Adrenal gland (tissue), 12 donors: ENCODE measurements around the gene CLEC3A. TPM values are rescaled to one million over a fixed set of nuclear protein-coding genes. Genes with fewer than 3 reads are reported as not detected.
"Not testable (repeated sequence)": the region's sequence is repeated elsewhere in the genome, so short reads cannot be mapped to it uniquely, and the experiment has no call there.

Experiments
- DNase-seq, 7 donors: peaks; one replicate each; pipeline ENCODE4 v3.0.0-alpha.2; 2019 to 2020
- H3K27ac ChIP-seq, 5 donors: fragments of 200-600 bp; sonication (generic) in 4 of 5; 1 replicate in 3 of 5; 2 replicates in 2 of 5; pipeline versions ENCODE4 v1.5.1 to v1.8.0; 2016 to 2020; ENCODE audit warnings: mild to moderate bottlenecking in 1 of 5
- H3K27me3 ChIP-seq: fragments of 200-600 bp; 2 replicates; pipeline ENCODE4 v1.8.0; 2021
- H3K36me3 ChIP-seq, 2 donors: fragments of 200-600 bp; replicated peaks in 1 of 2; 1 replicate in 1 of 2; 2 replicates in 1 of 2; pipeline versions ENCODE4 v1.5.1 to v1.8.0; 2018 to 2022
- H3K4me1 ChIP-seq, 2 donors: fragments of 200-600 bp; replicated peaks in 1 of 2; 1 replicate in 1 of 2; 2 replicates in 1 of 2; pipeline versions ENCODE4 v1.5.1 to v1.8.0; 2018 to 2021
- H3K4me3 ChIP-seq, 4 donors: fragments of 200-600 bp; sonication (generic) in 3 of 4; one replicate each; pipeline ENCODE4 v1.5.1; 2016 to 2018
- H3K9me3 ChIP-seq, 3 donors: fragments of 200-600 bp; sonication (generic) in 1 of 3; replicated peaks in 1 of 3; 1 replicate in 2 of 3; 2 replicates in 1 of 3; pipeline versions ENCODE4 v1.5.1 to v1.8.0; 2016 to 2021
- CTCF ChIP-seq, 6 experiments: fragments of 450-650 bp in 4 of 6; fragments of 200-600 bp in 2 of 6; sonication (generic) in 1 of 6; IDR thresholded peaks; 1 replicate in 5 of 6; 2 replicates in 1 of 6; pipeline versions ENCODE4 v1.5.1 to v1.8.0; 2016 to 2021; ENCODE audit warnings: antibody characterized with exemption in 6 of 6, mild to moderate bottlenecking in 2 of 6, moderate library complexity in 1 of 6
- POLR2A ChIP-seq, 2 donors: fragments of 450-650 bp; IDR thresholded peaks; one replicate each; pipeline ENCODE4 v1.6.1; 2017; ENCODE audit warnings: antibody characterized with exemption in 2 of 2, mild to moderate bottlenecking in 2 of 2, moderate library complexity in 1 of 2
- WGBS, 4 donors: extraction: QIAGEN DNeasy Blood & Tissue Kit in 2 of 4; methylation state at CpG; one replicate each; pipeline versions ENCODE4 v1.1.5 to v1.1.7; 2013 to 2017; 5-methylcytosine and 5-hydroxymethylcytosine counted together
- intact Hi-C, 2 donors: fragments of 100-400 bp; cut with DNase I; formaldehyde crosslinking; loops; one replicate each; pipeline versions ENCODE4 v1.14.1 to v1.15.0; 2022 to 2023
- polyA plus RNA-seq, 3 donors: library from polyadenylated mRNA; stranded (reverse); fragments of 200-250 nt in 2 of 3; fragments of 350-450 nt in 1 of 3; fragmentation: Illumina TruSeq in 1 of 3; extraction: RNeasy Lipid Tissue Mini Kit (QIAGEN cat#74804) in 1 of 3; gene quantifications; one replicate each; pipeline ENCODE4 v1.2.3, GENCODE V29; 2013 to 2014
- total RNA-seq, 9 donors: library from RNA; depleted of rRNA in 4 of 9; stranded (reverse); fragments of >200 nt in 4 of 9; fragments of 120-200 nt in 1 of 9; fragmentation: NEBNext Ultra II Directional in 1 of 9; extraction: Animal tissue kit (Norgen Biotek cat#: 25700) in 1 of 9; gene quantifications; one replicate each; pipeline versions ENCODE4 v1.1.0 to v1.2.4, GENCODE V29; 2013 to 2023
- donor health status: healthy with polysubstance abuse.
- donor health status: Bipolar disorder and iron deficiency.
- donor health status: DM: yes; HTN: yes; CAD: no.
- donor health status: DM: no; HTN: no; CAD: no.
- donor health status: DM: no; HTN: no; CAD: no.
- donor health status: DM: yes; HTN: yes; CAD: no.

Gene CLEC3A
- total and polyA plus RNA-seq, 12 donors = not detected

- H3K27ac ChIP-seq = no peak overlapping the region
- intact Hi-C loops = no loop called here
- DNase-seq = peak; percentile 57 to 79 (median 74)
- no peaks in the 10 kb centered on the region for H3K36me3 ChIP-seq
- no peak overlapping the region for H3K4me3 ChIP-seq
- no peaks in the 10 kb centered on the region for H3K9me3 ChIP-seq
- WGBS, 4 donors = 13 to 31% (median 16%) methylated on average over 10 to 45 of the region's 45 CpGs
- TF ChIP-seq POLR2A (IDR thresholded peaks at IDR 0.05) = no peak
- TF ChIP-seq CTCF (IDR thresholded peaks at IDR 0.05) = peak in 1 of 6 experiments; percentile 4
- H3K27me3 ChIP-seq = peaks cover 4% of the 10 kb centered on the region
- H3K4me1 ChIP-seq = no peaks in the 10 kb centered on the region
These were observed 23.7 kb downstream of the CLEC3A start for GRCh38 chr16:78045865-78046581.

GRCh38 chr16:78048319-78048718, 26.0 kb downstream of the CLEC3A start:
- H3K9me3 ChIP-seq = no peaks in the 10 kb centered on the region
- H3K27me3 ChIP-seq = peaks cover 4% of the 10 kb centered on the region
- WGBS, 4 donors = 76 to 94% (median 85%) methylated on average over 7 to 15 of the region's 15 CpGs
- TF ChIP-seq POLR2A (IDR thresholded peaks at IDR 0.05) = no peak
- TF ChIP-seq CTCF (IDR thresholded peaks at IDR 0.05) = no peak
- no peaks in the 10 kb centered on the region for H3K36me3 ChIP-seq
- no peak for DNase-seq
- intact Hi-C loops = no loop called here
- no peaks in the 10 kb centered on the region for H3K4me1 ChIP-seq
- H3K4me3 ChIP-seq = no peak overlapping the region
- H3K27ac ChIP-seq = no peak overlapping the region

- intact Hi-C loops = no loop called here
- H3K27ac ChIP-seq = no peak overlapping the region
- no peak overlapping the region for H3K4me3 ChIP-seq
- no peak for DNase-seq
- TF ChIP-seq CTCF (IDR thresholded peaks at IDR 0.05) (no peak), POLR2A (IDR thresholded peaks at IDR 0.05) (no peak)
- no peaks in the 10 kb centered on the region for H3K4me1 ChIP-seq
- WGBS, 4 donors = 50 to 61% (median 51%) methylated on average over 2 of the region's 2 CpGs
- no peaks in the 10 kb centered on the region for H3K36me3 ChIP-seq
- H3K27me3 ChIP-seq = peaks cover 4% of the 10 kb centered on the region
- no peaks in the 10 kb centered on the region for H3K9me3 ChIP-seq
These were observed 28.5 kb downstream of the CLEC3A start for GRCh38 chr16:78050734-78051400.

GRCh38 chr16:78057803-78058564, 35.6 kb downstream of the CLEC3A start:
- 60 to 79% (median 70%) methylated on average over 9 of the region's 9 CpGs for WGBS, 4 donors
- TF ChIP-seq CTCF (IDR thresholded peaks at IDR 0.05) (no peak), POLR2A (IDR thresholded peaks at IDR 0.05) (no peak)
- intact Hi-C loops = no loop called here
- Histone ChIP-seq H3K27me3 (no peaks in the 10 kb centered on the region), H3K4me1 (no peaks in the 10 kb centered on the region), H3K36me3 (no peaks in the 10 kb centered on the region), H3K9me3 (no peaks in the 10 kb centered on the region), H3K27ac (no peak overlapping the region), H3K4me3 (no peak overlapping the region)
- DNase-seq = no peak

- H3K27me3 ChIP-seq, H3K27ac ChIP-seq, intact Hi-C loops, H3K4me1 ChIP-seq, H3K4me3 ChIP-seq, DNase-seq, H3K36me3 ChIP-seq, H3K9me3 ChIP-seq: not testable (repeated sequence)
- 70 to 72% (median 71%) methylated on average over 19 to 25 of the region's 25 CpGs for WGBS, 4 donors
These were observed 37.5 kb downstream of the CLEC3A start for GRCh38 chr16:78059806-78060205.
